Epithelial cell of proximal tubule (primary cell): ENCODE results near the gene HEG1. TPM values are rescaled to one million over a fixed set of nuclear protein-coding genes. Genes with fewer than 3 reads are reported as not detected.

ENCODE experiments used
- DNase-seq: peaks from one replicate; pipeline ENCODE4 v3.0.0-alpha.2; 2011; ENCODE audit warnings: low read depth
- H3K4me3 ChIP-seq: 2 replicates; pipeline ENCODE4 v1.5.1; 2011; ENCODE audit warnings: low read depth, mild to moderate bottlenecking, low read length
- total RNA-seq: library from RNA; depleted of rRNA; stranded (reverse); fragments of >200 nt; gene quantifications from 2 replicates; pipeline ENCODE4 v1.2.3, GENCODE V29; 2015
- TF ChIP-seq, protein P1 (sequence below): conservative IDR thresholded peaks from 2 replicates; pipeline ENCODE4 v1.5.1; 2012; ENCODE audit warnings: low read depth, mild to moderate bottlenecking, low read length

HEG1 gene
- total RNA-seq, 1 donor from 2014 or later = 17.6 TPM

GRCh38 chr3:125079675-125080045, 23.9 kb upstream of the HEG1 start:
- TF ChIP-seq, protein P1, sequence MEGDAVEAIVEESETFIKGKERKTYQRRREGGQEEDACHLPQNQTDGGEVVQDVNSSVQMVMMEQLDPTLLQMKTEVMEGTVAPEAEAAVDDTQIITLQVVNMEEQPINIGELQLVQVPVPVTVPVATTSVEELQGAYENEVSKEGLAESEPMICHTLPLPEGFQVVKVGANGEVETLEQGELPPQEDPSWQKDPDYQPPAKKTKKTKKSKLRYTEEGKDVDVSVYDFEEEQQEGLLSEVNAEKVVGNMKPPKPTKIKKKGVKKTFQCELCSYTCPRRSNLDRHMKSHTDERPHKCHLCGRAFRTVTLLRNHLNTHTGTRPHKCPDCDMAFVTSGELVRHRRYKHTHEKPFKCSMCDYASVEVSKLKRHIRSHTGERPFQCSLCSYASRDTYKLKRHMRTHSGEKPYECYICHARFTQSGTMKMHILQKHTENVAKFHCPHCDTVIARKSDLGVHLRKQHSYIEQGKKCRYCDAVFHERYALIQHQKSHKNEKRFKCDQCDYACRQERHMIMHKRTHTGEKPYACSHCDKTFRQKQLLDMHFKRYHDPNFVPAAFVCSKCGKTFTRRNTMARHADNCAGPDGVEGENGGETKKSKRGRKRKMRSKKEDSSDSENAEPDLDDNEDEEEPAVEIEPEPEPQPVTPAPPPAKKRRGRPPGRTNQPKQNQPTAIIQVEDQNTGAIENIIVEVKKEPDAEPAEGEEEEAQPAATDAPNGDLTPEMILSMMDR = no peak
- H3K4me3 ChIP-seq = no peak overlapping the region
- DNase-seq = no peak

- no peak overlapping the region for H3K4me3 ChIP-seq
- no peak for DNase-seq
- TF ChIP-seq, protein P1 = no peak
These were observed 23.3 kb upstream of the HEG1 start for GRCh38 chr3:125078951-125079674.

DNA sequence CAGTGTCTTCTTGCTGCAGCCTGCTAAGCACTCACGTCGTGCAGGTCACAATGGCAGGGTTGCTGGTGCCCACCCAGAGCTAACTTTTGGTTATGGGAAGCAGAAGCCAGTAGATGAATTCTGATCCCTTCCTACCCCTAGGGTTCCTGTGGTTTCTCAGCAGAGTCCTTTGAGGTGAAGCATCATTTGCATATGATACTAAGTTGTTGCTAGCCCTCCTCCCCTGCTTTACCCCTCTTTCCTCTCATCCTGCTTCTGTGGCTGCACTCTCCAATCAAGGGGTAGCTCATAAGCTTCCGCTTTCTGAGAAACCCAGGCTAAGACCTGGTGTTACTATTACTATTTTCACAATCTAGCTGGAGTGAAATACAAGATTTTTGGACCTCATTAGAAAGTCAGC, 22.1 kb upstream of the HEG1 start:
- DNase-seq = no peak
- TF ChIP-seq, protein P1 = no peak
- no peak overlapping the region for H3K4me3 ChIP-seq

GRCh38 chr3:125076464-125076863, 20.7 kb upstream of the HEG1 start:
- DNase-seq = no peak
- TF ChIP-seq, protein P1 = no peak
- H3K4me3 ChIP-seq = no peak overlapping the region

DNA sequence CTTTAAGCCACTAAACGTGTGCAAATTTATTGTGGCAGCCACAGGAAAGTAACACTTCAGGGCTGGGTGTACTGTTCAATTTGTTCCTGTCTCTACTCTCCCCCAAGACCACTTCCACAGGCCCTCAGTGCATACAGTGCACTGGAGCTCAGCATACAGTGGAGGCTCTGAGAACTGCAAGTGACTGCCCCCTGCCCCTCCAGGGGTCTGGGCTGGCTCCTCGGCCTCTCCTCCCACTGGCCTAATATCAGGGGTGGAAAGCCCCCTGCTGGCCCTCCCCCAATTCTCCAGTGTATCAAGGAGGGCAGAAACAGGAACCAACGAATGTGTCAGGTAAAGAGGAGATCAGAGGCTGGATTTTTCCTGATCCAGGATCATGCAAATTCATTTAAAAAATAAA, 19.9 kb upstream of the HEG1 start:
- no peak overlapping the region for H3K4me3 ChIP-seq
- no peak for DNase-seq
- TF ChIP-seq, protein P1 = no peak

- no peak overlapping the region for H3K4me3 ChIP-seq
- TF ChIP-seq, protein P1 = no peak
- DNase-seq = no peak
These were observed 17.7 kb upstream of the HEG1 start for GRCh38 chr3:125073390-125073905.
